Measurements from ENCODE around the gene PIGZ.

PIGZ gene

DNA sequence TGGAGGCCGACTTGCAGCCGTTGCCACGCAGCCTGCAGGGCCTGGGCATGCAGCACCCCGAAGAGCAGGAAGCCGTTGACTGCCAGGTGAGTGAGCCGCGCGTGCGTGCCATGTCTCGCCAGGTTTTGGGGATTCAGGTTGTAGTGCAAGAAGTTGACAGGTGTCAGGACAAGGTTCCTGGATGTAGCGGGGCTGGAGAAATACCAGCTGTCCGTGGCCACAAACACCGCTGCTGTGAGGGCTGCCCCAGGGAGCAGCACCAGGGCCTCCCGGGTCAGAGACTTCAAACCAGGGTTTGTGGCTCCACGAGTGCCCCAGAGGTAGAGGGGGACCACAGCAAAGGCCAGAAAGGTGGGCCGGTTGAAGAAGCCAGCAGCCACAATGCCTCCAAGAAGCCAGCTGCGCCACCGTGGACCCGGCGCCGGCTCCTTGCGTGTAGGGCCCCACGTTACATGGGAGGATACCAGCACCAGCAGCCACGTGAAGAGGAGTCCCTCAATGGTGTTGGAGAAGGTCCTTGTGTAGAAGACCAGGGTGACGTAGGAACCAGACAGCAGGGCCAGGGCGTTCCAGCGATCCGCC, 20.7 kb downstream of the PIGZ start:
- H3K4me3 ChIP-seq (ENCODE audit: low read depth, low read length), result no peak overlapping the region
- TF ChIP-seq CTCF (IDR thresholded peaks at IDR 0.05; ENCODE audit: low read depth, low read length), result no peak

DNA sequence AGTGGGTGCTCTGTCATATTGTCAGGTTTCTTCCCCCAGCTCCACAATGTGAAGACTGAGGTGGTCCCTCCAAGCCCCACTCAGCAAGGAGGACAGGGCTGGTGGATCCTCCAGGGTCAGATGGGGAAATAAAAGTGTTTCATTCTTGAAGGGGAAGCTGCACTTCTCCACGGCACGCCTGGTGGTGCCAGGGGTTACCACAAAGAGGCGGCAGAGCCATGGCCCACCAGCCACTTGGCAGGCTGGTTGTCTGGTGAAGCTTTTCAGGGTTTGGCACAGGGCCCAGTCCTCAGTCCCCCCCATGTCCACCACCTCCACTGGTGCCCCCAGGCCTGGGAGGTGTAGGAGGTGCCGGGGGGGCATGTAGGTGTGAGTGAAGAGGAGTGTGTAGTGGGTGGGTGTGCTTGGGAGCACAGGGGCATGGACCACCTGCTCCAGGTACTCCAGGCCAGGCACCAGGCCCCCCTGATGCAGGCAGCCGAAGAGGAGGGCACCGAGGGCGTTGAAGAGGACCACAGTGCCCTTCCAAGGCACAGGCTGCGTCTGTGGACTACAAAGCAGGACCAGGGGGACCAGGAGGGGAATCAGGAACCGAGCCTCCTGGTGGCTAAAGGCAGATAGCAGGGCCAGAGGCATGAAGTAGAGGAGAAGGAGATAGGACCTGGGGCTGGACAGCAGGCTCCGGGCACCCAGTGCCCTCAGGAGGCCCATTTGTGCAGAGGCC, 21.3 kb downstream of the PIGZ start:
- no peak overlapping the region for H3K4me3 ChIP-seq (ENCODE audit: low read depth, low read length)
- no peak for TF ChIP-seq CTCF (IDR thresholded peaks at IDR 0.05; ENCODE audit: low read depth, low read length)

DNA sequence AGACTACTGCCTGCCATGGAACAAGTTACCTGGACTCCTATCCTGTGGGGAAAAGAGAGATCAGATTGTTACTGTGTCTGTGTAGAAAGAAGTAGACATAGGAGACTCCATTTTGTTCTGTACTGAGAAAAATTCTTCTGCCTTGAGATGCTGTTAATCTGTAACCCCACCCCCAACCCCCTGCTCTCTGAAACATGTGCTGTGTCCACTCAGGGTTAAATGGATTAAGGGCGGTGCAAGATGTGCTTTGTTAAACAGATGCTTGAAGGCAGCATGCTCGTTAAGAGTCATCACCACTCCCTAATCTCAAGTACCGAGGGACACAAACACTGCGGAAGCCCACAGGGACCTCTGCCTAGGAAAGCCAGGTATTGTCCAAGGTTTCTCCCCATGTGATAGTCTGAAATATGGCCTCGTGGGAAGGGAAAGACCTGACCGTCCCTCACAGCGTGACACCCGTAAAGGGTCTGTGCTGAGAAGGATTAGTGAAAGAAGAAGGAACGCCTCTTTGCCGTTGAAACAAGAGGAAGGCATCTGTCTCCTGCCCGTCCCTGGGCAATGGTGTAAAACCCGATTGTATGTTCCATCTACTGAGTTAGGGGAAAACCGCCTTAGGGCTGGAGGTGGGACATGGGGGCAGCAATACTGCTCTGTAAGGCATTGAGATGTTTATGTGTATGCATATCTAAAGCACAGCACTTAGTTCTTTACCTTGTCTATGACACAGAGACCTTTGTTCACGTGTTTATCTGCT, 24.4 kb downstream of the PIGZ start:
- H3K4me3 ChIP-seq (ENCODE audit: low read depth, low read length), result peak overlapping the region; percentile 98; the same call in 1 of the 2 replicates

GRCh38 chr3:196942915-196943277, 25.7 kb downstream of the PIGZ start:
- H3K4me3 ChIP-seq (ENCODE audit: low read depth, low read length), result peak overlapping the region; percentile 98
- no peak for TF ChIP-seq CTCF (IDR thresholded peaks at IDR 0.05; ENCODE audit: low read depth, low read length)

GRCh38 chr3:196942226-196942914, 26.3 kb downstream of the PIGZ start, which contains the start of gene NCBP2:
Gene NCBP2 (minus strand): TSS chr3:196942528. CDS start chr3:196942503, 25 bp downstream.
- peak; percentile 52 for TF ChIP-seq CTCF (IDR thresholded peaks at IDR 0.05; ENCODE audit: low read depth, low read length)
- H3K4me3 ChIP-seq (ENCODE audit: low read depth, low read length), result peak within 1 kb of the TSS; percentile 98

DNA sequence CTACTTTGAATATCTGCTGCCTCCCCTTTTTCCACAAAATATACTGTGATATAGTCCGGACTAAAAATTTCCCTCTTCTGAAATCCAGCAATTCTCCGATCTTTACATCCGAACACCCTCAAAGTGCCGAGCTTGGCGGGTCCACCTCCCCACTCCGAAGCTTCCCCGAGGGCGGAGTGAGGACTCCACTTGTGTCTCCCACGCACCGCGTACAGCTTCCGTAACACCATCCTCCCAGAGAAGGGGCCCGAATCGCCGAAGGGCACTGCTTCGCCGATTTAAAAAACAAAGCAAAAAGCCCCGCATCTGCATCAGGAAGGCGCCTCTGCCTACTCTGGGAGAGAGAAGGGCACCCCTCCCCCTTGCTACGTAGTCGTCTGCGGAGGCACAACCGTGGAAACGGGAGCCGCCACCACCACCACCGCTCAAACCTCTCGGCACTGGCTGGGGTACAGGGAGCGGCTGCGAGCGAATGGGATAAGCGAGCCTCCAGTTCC, 26.9 kb downstream of the PIGZ start:
- no peak for TF ChIP-seq CTCF (IDR thresholded peaks at IDR 0.05; ENCODE audit: low read depth, low read length)
- peak overlapping the region; percentile 98 for H3K4me3 ChIP-seq (ENCODE audit: low read depth, low read length)

- H3K4me3 ChIP-seq (ENCODE audit: low read depth, low read length), result no peak overlapping the region
- no peak for TF ChIP-seq CTCF (IDR thresholded peaks at IDR 0.05; ENCODE audit: low read depth, low read length)
These were observed 30.1 kb downstream of the PIGZ start for GRCh38 chr3:196938576-196938975.

Data from WI38 (cell line).